Spinal cord (tissue), 10 donors: Measurements from ENCODE around the gene AOPEP. TPM values are rescaled to one million over a fixed set of nuclear protein-coding genes. Genes with fewer than 3 reads are reported as not detected.
A peak's percentile ranks its signal among the peaks of the same experiment; 100 is the strongest.

ENCODE experiments used
- DNase-seq, 6 donors: peaks; one replicate each; pipeline versions ENCODE4 v3.0.0 to v3.0.0-alpha.2; 2013 to 2015; ENCODE audit warnings: low spot score in 6 of 6, low read depth in 4 of 6
- H3K27ac ChIP-seq: one replicate; pipeline ENCODE4 v1.5.1; 2013; ENCODE audit warnings: low read depth, low read length, control low read depth
- H3K27me3 ChIP-seq: one replicate; pipeline ENCODE4 v1.6.1; 2013; ENCODE audit warnings: low read length; ENCODE audit not compliant: control insufficient read depth, insufficient read depth
- H3K36me3 ChIP-seq: one replicate; pipeline ENCODE4 v1.6.1; 2013; ENCODE audit warnings: low read length; ENCODE audit not compliant: control insufficient read depth, insufficient read depth
- H3K4me1 ChIP-seq: one replicate; pipeline ENCODE4 v1.6.1; 2013; ENCODE audit warnings: low read length; ENCODE audit not compliant: control insufficient read depth, insufficient read depth
- H3K4me3 ChIP-seq: one replicate; pipeline ENCODE4 v1.5.1; 2013; ENCODE audit warnings: low read depth, low read length, control low read depth
- H3K9me3 ChIP-seq: one replicate; pipeline ENCODE4 v1.6.1; 2013; ENCODE audit warnings: low read length; ENCODE audit not compliant: control insufficient read depth, insufficient read depth
- WGBS: methylation state at CpG from one replicate; pipeline ENCODE4 v1.1.5; 2013; ENCODE audit warnings: missing lambda C conversion rate; ENCODE audit not compliant: insufficient coverage; 5-methylcytosine and 5-hydroxymethylcytosine counted together
- polyA plus RNA-seq, 2 donors: library from polyadenylated mRNA; unstranded; fragments of 120-200 nt; gene quantifications; one replicate each; pipeline ENCODE4 v1.2.1, GENCODE V29; 2013; ENCODE audit not compliant: insufficient read length in 2 of 2
- total RNA-seq, 2 donors: library from RNA; depleted of rRNA in 1 of 2; stranded (reverse); fragments of 120-200 nt in 1 of 2; fragments of >200 nt in 1 of 2; gene quantifications; one replicate each; pipeline versions ENCODE4 v1.2.3 to v1.2.4, GENCODE V29; 2013 to 2014
- donor health status: healthy.

The AOPEP gene
- total and polyA plus RNA-seq, 4 donors: 42.8 to 77.4 (median 56.3) TPM

DNA sequence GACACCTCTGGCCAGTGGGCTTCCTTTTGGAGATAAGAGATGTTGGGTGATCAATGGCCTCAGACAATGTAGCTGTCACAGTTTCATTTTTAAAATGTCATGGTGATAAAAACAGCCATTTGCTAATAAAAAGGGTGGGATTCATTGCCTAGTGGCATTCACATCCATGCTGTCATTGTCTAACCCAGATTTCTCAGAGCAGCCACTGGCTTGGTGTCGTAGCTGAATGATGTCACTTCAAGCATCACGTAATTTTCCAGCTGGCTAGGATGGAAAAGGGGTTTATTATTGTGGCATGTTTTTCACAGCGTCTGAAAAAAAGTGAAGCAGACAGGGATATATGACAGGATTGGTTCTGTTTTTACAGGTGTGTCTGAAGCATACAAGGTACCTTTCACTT is 184.7 kb downstream of the AOPEP start:
- H3K4me1 ChIP-seq: peaks cover 39% of the 10 kb centered on the region

GRCh38 chr9:94911986-94912635 is 185.6 kb downstream of the AOPEP start:
- DNase-seq: no peak
- Histone ChIP-seq H3K4me1 (peaks cover 38% of the 10 kb centered on the region), H3K9me3 (no peaks in the 10 kb centered on the region), H3K27me3 (no peaks in the 10 kb centered on the region), H3K27ac (peak overlapping the region; percentile 3), H3K36me3 (no peaks in the 10 kb centered on the region), H3K4me3 (no peak overlapping the region)
- WGBS: 98% methylated on average over 7 of the region's 11 CpGs

More for the DNA sequence above, 184.7 kb downstream of the AOPEP start:
- H3K27me3 ChIP-seq: no peaks in the 10 kb centered on the region
- no peak overlapping the region for H3K4me3 ChIP-seq
- H3K36me3 ChIP-seq: no peaks in the 10 kb centered on the region
- peak in 2 of 6 donors; percentile 51 to 55 for DNase-seq
- 62% methylated on average over 3 of the region's 3 CpGs for WGBS
- H3K27ac ChIP-seq: no peak overlapping the region
- no peaks in the 10 kb centered on the region for H3K9me3 ChIP-seq

DNA sequence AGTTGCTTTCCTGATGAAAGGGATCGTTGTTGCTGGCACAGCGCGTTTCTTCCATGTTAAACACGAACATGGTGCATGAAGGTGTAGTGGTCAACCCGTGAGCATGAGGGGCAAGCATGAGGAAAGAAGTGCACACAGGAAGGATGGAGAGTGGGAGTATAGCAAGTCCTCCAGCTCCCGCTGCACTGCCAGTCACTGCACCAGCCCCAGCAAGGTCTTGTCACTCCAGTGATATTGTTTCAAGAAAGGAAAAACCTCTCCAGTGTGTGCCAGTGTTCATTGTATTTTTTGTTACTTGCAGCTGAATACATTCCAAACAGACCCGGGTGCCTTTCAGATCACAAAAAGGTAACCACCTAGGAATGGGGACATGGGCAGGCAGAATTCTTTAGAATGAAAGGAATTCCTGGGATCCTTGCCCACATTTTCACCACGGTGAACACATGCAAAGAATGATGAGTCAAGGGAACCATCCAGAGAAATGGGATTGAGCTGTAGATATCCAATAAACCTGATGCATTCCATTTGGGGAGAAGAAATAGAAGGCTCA is 186.3 kb downstream of the AOPEP start:
- WGBS: 77% methylated on average over 6 of the region's 8 CpGs
- peak in 1 of 6 donors; percentile 36 for DNase-seq
- H3K27ac ChIP-seq: peak overlapping the region; percentile 3
- no peaks in the 10 kb centered on the region for H3K9me3 ChIP-seq
- no peaks in the 10 kb centered on the region for H3K36me3 ChIP-seq
- H3K4me3 ChIP-seq: no peak overlapping the region
- H3K27me3 ChIP-seq: no peaks in the 10 kb centered on the region
- H3K4me1 ChIP-seq: peaks cover 33% of the 10 kb centered on the region

DNA sequence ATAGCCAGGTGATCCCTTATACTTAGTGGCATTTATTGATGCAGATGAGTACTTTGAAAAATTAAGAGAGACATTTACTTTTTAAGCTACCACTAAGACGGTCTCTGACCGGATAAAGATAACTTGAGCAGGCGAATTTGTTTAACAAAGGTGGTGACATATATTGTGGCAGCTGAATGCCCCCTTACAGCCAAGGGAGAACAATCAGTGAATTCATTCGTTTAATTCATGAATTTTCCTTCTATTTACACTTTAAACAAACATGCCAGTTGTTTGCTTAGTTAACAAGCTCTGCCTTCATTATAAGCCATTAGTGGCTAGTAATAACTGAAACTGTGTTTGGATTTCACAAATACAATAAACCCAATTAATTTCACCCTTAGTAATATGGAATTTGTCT is 187.1 kb downstream of the AOPEP start:
- Histone ChIP-seq H3K9me3 (no peaks in the 10 kb centered on the region), H3K27ac (peak overlapping the region; percentile 35), H3K27me3 (no peaks in the 10 kb centered on the region), H3K4me1 (peaks cover 26% of the 10 kb centered on the region), H3K36me3 (no peaks in the 10 kb centered on the region), H3K4me3 (no peak overlapping the region)
- WGBS: no CpG with 5 or more reads among the region's 4 CpGs
- DNase-seq: peak in 2 of 6 donors; percentile 57 to 62

- Histone ChIP-seq H3K27me3 (no peaks in the 10 kb centered on the region), H3K4me1 (peaks cover 32% of the 10 kb centered on the region), H3K4me3 (no peak overlapping the region)
These were observed 189.3 kb downstream of the AOPEP start for GRCh38 chr9:94915476-94916450.

GRCh38 chr9:94916956-94917355 is 190.5 kb downstream of the AOPEP start:
- 79% methylated on average over 6 of the region's 6 CpGs for WGBS
- Histone ChIP-seq H3K4me3 (no peak overlapping the region), H3K36me3 (no peaks in the 10 kb centered on the region), H3K27me3 (no peaks in the 10 kb centered on the region), H3K4me1 (peaks cover 43% of the 10 kb centered on the region), H3K9me3 (no peaks in the 10 kb centered on the region), H3K27ac (no peak overlapping the region)
- no peak for DNase-seq

More at GRCh38 chr9:94915476-94916450, 189.3 kb downstream of the AOPEP start:
- H3K27ac ChIP-seq: no peak overlapping the region
- DNase-seq: no peak
- H3K36me3 ChIP-seq: no peaks in the 10 kb centered on the region
- WGBS: 80% methylated on average over 8 of the region's 17 CpGs
- no peaks in the 10 kb centered on the region for H3K9me3 ChIP-seq

- Histone ChIP-seq H3K27ac (no peak overlapping the region), H3K36me3 (no peaks in the 10 kb centered on the region), H3K4me1 (peaks cover 43% of the 10 kb centered on the region), H3K27me3 (no peaks in the 10 kb centered on the region), H3K9me3 (no peaks in the 10 kb centered on the region), H3K4me3 (no peak overlapping the region)
- no peak for DNase-seq
- WGBS: 95% methylated on average over 5 of the region's 5 CpGs
These were observed 191.7 kb downstream of the AOPEP start for GRCh38 chr9:94918038-94918753.

GRCh38 chr9:94919376-94920098 is 193.0 kb downstream of the AOPEP start:
- Histone ChIP-seq H3K4me1 (peaks cover 50% of the 10 kb centered on the region), H3K4me3 (no peak overlapping the region), H3K27ac (no peak overlapping the region), H3K9me3 (no peaks in the 10 kb centered on the region), H3K27me3 (no peaks in the 10 kb centered on the region), H3K36me3 (no peaks in the 10 kb centered on the region)
- 94% methylated on average over 11 of the region's 17 CpGs for WGBS
- DNase-seq: no peak
